ENCODE measurements around the gene ADCY10. TPM values are rescaled to one million over a fixed set of nuclear protein-coding genes. Genes with fewer than 3 reads are reported as not detected.

Gene ADCY10
- total and polyA plus RNA-seq, 2 donors (not counting 3 experiments of a cell fraction or from before 2014, with no cell fraction given) = not detected

DNA sequence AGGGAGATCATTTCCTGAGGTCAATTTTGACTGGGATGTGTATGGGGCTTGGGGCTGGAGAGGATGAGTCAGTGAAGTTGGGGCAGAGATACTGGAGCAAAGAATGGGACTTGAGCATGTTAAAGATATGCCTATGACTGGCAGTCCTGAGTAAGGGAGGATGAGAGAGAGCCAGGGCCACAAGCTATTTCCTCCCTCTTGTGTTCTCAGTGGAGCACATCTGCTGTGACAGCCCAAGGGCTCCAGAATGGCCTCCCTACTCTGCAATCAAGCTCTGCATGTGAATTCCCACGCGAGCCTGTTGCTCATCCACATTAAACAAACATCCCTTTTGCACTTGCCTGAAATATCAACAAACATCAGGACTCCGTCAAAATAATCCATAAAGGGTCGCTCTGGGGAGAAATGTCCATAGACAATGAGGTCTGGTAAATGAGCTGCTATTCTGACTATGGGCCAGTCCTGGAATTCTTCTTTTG lies 9.2 kb downstream of the ADCY10 start:
- H3K4me2 ChIP-seq (ENCODE audit: insufficient read depth, low read length) = no peak overlapping the region
- H3K9ac ChIP-seq (replicated peaks; ENCODE audit: extremely low read depth, insufficient read depth, low read length) = no peak overlapping the region
- dilution Hi-C loops (cut with MboI; ENCODE audit: extremely low pct_ligation_motif_present, low sequenced_read_pairs) (no loop called here), intact Hi-C loops (cut with micrococcal nuclease) (no loop called here)
- TF ChIP-seq GATA2 (IDR thresholded peaks at IDR 0.05; ENCODE audit: insufficient read depth, insufficient read length, low read depth, low read length) = no peak
- peak; percentile 78 for TF ChIP-seq FOS (IDR thresholded peaks at IDR 0.05; ENCODE audit: borderline replicate concordance, insufficient read depth, low read length)
- no peaks in the 10 kb centered on the region for H3K9me1 ChIP-seq (replicated peaks; ENCODE audit: control insufficient read depth, extremely low read depth, insufficient read depth, low read length)
- no peaks in the 10 kb centered on the region for H4K20me1 ChIP-seq (replicated peaks; ENCODE audit: control insufficient read depth, extremely low read depth, insufficient read depth, low read length)
- POLR2A ChIA-PET = no interaction called here
- DNase-seq (ENCODE audit: low read depth, low spot score) (peak; percentile 59), FAIRE-seq (peak; percentile 81)
- no peak overlapping the region for H3K4me3 ChIP-seq (replicated peaks in 1 of 3; ENCODE audit: insufficient read depth in 1 of 3, low read depth in 1 of 3, low read length in 3 of 3)
- H3K36me3 ChIP-seq (ENCODE audit: control insufficient read depth in 2 of 2, extremely low read depth in 1 of 2, insufficient read depth in 2 of 2, low read length in 2 of 2) = no peaks in the 10 kb centered on the region
- H3K27me3 ChIP-seq (ENCODE audit: control insufficient read depth in 2 of 2, insufficient read depth in 2 of 2, low read length in 2 of 2) = no peaks in the 10 kb centered on the region
- BruUV-seq (replicated peaks) = no TSS peak
- H3K4me1 ChIP-seq (ENCODE audit: control insufficient read depth, extremely low read depth, insufficient read depth, low read length) = peaks cover 7% of the 10 kb centered on the region
- H3K79me2 ChIP-seq (ENCODE audit: control insufficient read depth, insufficient read depth, low read length) = no peaks in the 10 kb centered on the region
- CTCF ChIA-PET = interaction anchor here (0.7 to 2.4 kb wide), 7 partner anchors 9 to 178 kb away, joined by 3 to 11 read pairs (median 4); partner anchors contain the start of genes ADCY10 and DCAF6
- H3K9me3 ChIP-seq (replicated peaks; ENCODE audit: control insufficient read depth, insufficient read depth, low read length) = no peaks in the 10 kb centered on the region
- H3K27ac ChIP-seq (ENCODE audit: insufficient read depth, low read depth, low read length) = no peak overlapping the region
- H2AFZ ChIP-seq (ENCODE audit: low read depth, low read length) = peak overlapping the region; percentile 27

DNA sequence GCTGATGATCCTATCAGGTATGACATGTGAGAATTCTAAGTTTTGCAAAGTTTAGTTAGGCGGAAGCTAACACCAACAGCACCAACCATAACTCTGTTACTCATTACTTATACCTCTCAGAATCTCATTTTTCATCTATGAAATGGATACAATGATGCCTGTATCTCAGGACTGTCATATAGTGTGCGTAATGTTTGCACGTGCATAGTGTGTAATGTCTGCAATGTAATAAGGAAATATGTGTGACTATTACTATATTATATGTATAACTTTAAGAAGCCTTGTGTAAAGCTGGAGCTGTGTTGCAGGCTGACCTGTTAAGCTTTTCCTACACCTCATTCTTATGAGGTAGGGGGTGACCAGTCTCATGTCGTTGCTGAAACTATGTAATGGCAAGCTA lies 13.0 kb downstream of the ADCY10 start:
- Histone ChIP-seq H3K27me3 (ENCODE audit: control insufficient read depth in 2 of 2, insufficient read depth in 2 of 2, low read length in 2 of 2) (peaks cover 0 to 2% of the 10 kb centered on the region in 2 experiments), H3K4me1 (ENCODE audit: control insufficient read depth, extremely low read depth, insufficient read depth, low read length) (peaks cover 7% of the 10 kb centered on the region), H3K9me3 (replicated peaks; ENCODE audit: control insufficient read depth, insufficient read depth, low read length) (no peaks in the 10 kb centered on the region), H3K79me2 (ENCODE audit: control insufficient read depth, insufficient read depth, low read length) (no peaks in the 10 kb centered on the region), H4K20me1 (replicated peaks; ENCODE audit: control insufficient read depth, extremely low read depth, insufficient read depth, low read length) (no peaks in the 10 kb centered on the region), H3K9me1 (replicated peaks; ENCODE audit: control insufficient read depth, extremely low read depth, insufficient read depth, low read length) (no peaks in the 10 kb centered on the region), H3K27ac (ENCODE audit: insufficient read depth, low read depth, low read length) (no peak overlapping the region), H3K9ac (replicated peaks; ENCODE audit: extremely low read depth, insufficient read depth, low read length) (no peak overlapping the region), H3K4me3 (replicated peaks in 1 of 3; ENCODE audit: insufficient read depth in 1 of 3, low read depth in 1 of 3, low read length in 3 of 3) (no peak overlapping the region), H3K36me3 (ENCODE audit: control insufficient read depth in 2 of 2, extremely low read depth in 1 of 2, insufficient read depth in 2 of 2, low read length in 2 of 2) (no peaks in the 10 kb centered on the region), H2AFZ (ENCODE audit: low read depth, low read length) (no peak overlapping the region), H3K4me2 (ENCODE audit: insufficient read depth, low read length) (no peak overlapping the region)
- no peak for TF ChIP-seq JUN (IDR thresholded peaks at IDR 0.05; ENCODE audit: borderline replicate concordance, insufficient read depth, insufficient read length, low read depth)
- TF ChIP-seq FOS (IDR thresholded peaks at IDR 0.05; ENCODE audit: borderline replicate concordance, insufficient read depth, low read length) = no peak
- TF ChIP-seq, protein P1, sequence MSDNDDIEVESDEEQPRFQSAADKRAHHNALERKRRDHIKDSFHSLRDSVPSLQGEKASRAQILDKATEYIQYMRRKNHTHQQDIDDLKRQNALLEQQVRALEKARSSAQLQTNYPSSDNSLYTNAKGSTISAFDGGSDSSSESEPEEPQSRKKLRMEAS (IDR thresholded peaks at IDR 0.05; ENCODE audit: insufficient read depth, insufficient read length) = no peak
- TF ChIP-seq POLR2AphosphoS5 (IDR thresholded peaks at IDR 0.05; ENCODE audit: insufficient read depth, low read depth, low read length) = no peak
- TF ChIP-seq EZH2 (IDR thresholded peaks at IDR 0.05; ENCODE audit: borderline replicate concordance, low read depth, low read length, severe bottlenecking) = no peak
- no peak for TF ChIP-seq POLR2A (IDR thresholded peaks at IDR 0.05; ENCODE audit: low read depth, low read length)
- TF ChIP-seq GATA2 (IDR thresholded peaks at IDR 0.05; ENCODE audit: insufficient read depth, insufficient read length, low read depth, low read length) = no peak
- no peak for TF ChIP-seq MYC (IDR thresholded peaks at IDR 0.05; ENCODE audit: low read depth, low read length)
- TF ChIP-seq, protein P2, sequence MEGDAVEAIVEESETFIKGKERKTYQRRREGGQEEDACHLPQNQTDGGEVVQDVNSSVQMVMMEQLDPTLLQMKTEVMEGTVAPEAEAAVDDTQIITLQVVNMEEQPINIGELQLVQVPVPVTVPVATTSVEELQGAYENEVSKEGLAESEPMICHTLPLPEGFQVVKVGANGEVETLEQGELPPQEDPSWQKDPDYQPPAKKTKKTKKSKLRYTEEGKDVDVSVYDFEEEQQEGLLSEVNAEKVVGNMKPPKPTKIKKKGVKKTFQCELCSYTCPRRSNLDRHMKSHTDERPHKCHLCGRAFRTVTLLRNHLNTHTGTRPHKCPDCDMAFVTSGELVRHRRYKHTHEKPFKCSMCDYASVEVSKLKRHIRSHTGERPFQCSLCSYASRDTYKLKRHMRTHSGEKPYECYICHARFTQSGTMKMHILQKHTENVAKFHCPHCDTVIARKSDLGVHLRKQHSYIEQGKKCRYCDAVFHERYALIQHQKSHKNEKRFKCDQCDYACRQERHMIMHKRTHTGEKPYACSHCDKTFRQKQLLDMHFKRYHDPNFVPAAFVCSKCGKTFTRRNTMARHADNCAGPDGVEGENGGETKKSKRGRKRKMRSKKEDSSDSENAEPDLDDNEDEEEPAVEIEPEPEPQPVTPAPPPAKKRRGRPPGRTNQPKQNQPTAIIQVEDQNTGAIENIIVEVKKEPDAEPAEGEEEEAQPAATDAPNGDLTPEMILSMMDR (IDR thresholded peaks at IDR 0.05; ENCODE audit: extremely low read depth in 1 of 2, insufficient read depth in 1 of 2, low read depth in 1 of 2, low read length in 2 of 2) = no peak
- intact Hi-C loops (cut with micrococcal nuclease) (no loop called here), dilution Hi-C loops (cut with MboI; ENCODE audit: extremely low pct_ligation_motif_present, low sequenced_read_pairs) (no loop called here)
- DNase-seq (ENCODE audit: low read depth, low spot score) = no peak
- BruUV-seq (replicated peaks) = no TSS peak
- FAIRE-seq = no peak
- ChIA-PET CTCF (no interaction called here), POLR2A (no interaction called here)
